Thymus (tissue), 11 donors: ENCODE results near the gene LPIN1. TPM values are rescaled to one million over a fixed set of nuclear protein-coding genes. Genes with fewer than 3 reads are reported as not detected.
"Not testable (repeated sequence)": the region's sequence is repeated elsewhere in the genome, so short reads cannot be mapped to it uniquely, and the experiment has no call there.

Experiments used
- DNase-seq, 9 donors: peaks; one replicate each; pipeline ENCODE4 v3.0.0-alpha.2; 2013; ENCODE audit warnings: low spot score in 9 of 9, low read depth in 6 of 9, missing footprints in 1 of 9
- H3K27ac ChIP-seq, 2 donors: one replicate each; pipeline ENCODE4 v1.5.1; 2013; ENCODE audit warnings: control low read depth in 1 of 2, low read depth in 1 of 2, low read length in 1 of 2, mild to moderate bottlenecking in 1 of 2, moderate library complexity in 1 of 2
- H3K27me3 ChIP-seq, 2 donors: one replicate each; pipeline ENCODE4 v1.5.1; 2013; ENCODE audit warnings: low read length in 1 of 2; ENCODE audit not compliant: control insufficient read depth in 2 of 2, insufficient read depth in 1 of 2
- H3K36me3 ChIP-seq, 2 donors: one replicate each; pipeline ENCODE4 v1.5.1; 2013; ENCODE audit warnings: low read length in 1 of 2, mild to moderate bottlenecking in 1 of 2, moderate library complexity in 1 of 2; ENCODE audit not compliant: control insufficient read depth in 2 of 2, insufficient read depth in 2 of 2
- H3K4me1 ChIP-seq, 2 donors: one replicate each; pipeline ENCODE4 v1.5.1; 2013; ENCODE audit warnings: low read length in 2 of 2; ENCODE audit not compliant: control insufficient read depth in 2 of 2, insufficient read depth in 2 of 2
- H3K4me3 ChIP-seq, 2 donors: one replicate each; pipeline ENCODE4 v1.5.1; 2013; ENCODE audit warnings: low read length in 2 of 2, control low read depth in 1 of 2, mild to moderate bottlenecking in 1 of 2
- H3K9me3 ChIP-seq, 2 donors: one replicate each; pipeline ENCODE4 v1.5.1; 2013; ENCODE audit warnings: low read length in 1 of 2, mild to moderate bottlenecking in 1 of 2; ENCODE audit not compliant: control insufficient read depth in 2 of 2, insufficient read depth in 1 of 2
- WGBS: extraction: QIAGEN DNeasy Blood & Tissue Kit; methylation state at CpG from one replicate; pipeline ENCODE4 v1.1.7; 2013; 5-methylcytosine and 5-hydroxymethylcytosine counted together
- polyA plus RNA-seq: library from polyadenylated mRNA; stranded (reverse); fragments of 200-250 nt; gene quantifications from one replicate; pipeline ENCODE4 v1.2.3, GENCODE V29; 2013
- total RNA-seq: library from RNA; stranded (reverse); fragments of 120-200 nt; gene quantifications from one replicate; pipeline ENCODE4 v1.2.4, GENCODE V29; 2013
- donor health status: healthy.

LPIN1 gene
- total and polyA plus RNA-seq, 2 donors, result 15.6 to 46.6 TPM

GRCh38 chr2:11813951-11814350 is 67.5 kb downstream of the LPIN1 start:
- 98% methylated on average over 7 of the region's 7 CpGs for WGBS
- no peaks in the 10 kb centered on the region for H3K27me3 ChIP-seq
- no peaks in the 10 kb centered on the region for H3K4me1 ChIP-seq
- no peak overlapping the region for H3K4me3 ChIP-seq
- H3K36me3 ChIP-seq, result peaks cover 27 to 33% of the 10 kb centered on the region in 2 donors
- H3K9me3 ChIP-seq, result no peaks in the 10 kb centered on the region
- no peak for DNase-seq
- H3K27ac ChIP-seq, result no peak overlapping the region

DNA sequence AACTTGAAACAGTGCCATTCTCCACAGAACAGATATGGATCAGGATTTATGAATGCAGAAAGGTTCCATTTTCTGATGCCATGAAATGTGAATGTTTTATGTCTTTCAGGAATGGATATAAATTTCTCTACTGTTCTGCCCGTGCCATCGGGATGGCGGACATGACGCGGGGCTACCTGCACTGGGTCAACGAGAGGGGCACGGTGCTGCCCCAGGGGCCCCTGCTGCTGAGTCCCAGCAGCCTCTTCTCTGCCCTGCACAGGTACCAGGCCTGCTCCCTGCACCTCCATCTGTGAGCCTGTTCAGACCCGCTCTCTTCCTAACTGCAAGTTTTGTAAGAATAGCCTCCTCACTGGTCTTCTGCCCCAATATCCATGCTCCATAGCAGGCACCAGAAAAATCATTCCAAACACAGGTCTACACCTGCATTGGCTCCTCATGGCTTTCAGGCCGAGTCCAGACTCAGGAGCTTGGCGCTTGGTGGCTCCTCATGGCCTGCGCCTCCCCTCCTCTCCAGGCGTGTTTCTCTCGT is 68.6 kb downstream of the LPIN1 start:
- no peak for DNase-seq
- Histone ChIP-seq H3K27ac (no peak overlapping the region), H3K27me3 (no peaks in the 10 kb centered on the region), H3K9me3 (no peaks in the 10 kb centered on the region), H3K4me3 (no peak overlapping the region), H3K4me1 (no peaks in the 10 kb centered on the region), H3K36me3 (peaks cover 33 to 43% of the 10 kb centered on the region in 2 donors)
- WGBS, result 98% methylated on average over 13 of the region's 13 CpGs

GRCh38 chr2:11816935-11817334 is 70.5 kb downstream of the LPIN1 start:
- not testable (repeated sequence) for H3K4me1 ChIP-seq, H3K27ac ChIP-seq, H3K4me3 ChIP-seq, DNase-seq, H3K9me3 ChIP-seq, H3K27me3 ChIP-seq
- 95% methylated on average over 3 of the region's 3 CpGs for WGBS
- peaks cover 25 to 40% of the 10 kb centered on the region in 2 donors for H3K36me3 ChIP-seq

GRCh38 chr2:11819235-11819729 is 72.8 kb downstream of the LPIN1 start:
- peaks cover 25 to 45% of the 10 kb centered on the region in 2 donors for H3K36me3 ChIP-seq
- no peak for DNase-seq
- H3K9me3 ChIP-seq, result no peaks in the 10 kb centered on the region
- H3K4me1 ChIP-seq, result peaks cover 0 to 3% of the 10 kb centered on the region in 2 donors
- 95% methylated on average over 5 of the region's 5 CpGs for WGBS
- H3K27ac ChIP-seq, result peak overlapping the region in 1 of 2 donors; percentile 16
- H3K27me3 ChIP-seq, result no peaks in the 10 kb centered on the region
- no peak overlapping the region for H3K4me3 ChIP-seq

DNA sequence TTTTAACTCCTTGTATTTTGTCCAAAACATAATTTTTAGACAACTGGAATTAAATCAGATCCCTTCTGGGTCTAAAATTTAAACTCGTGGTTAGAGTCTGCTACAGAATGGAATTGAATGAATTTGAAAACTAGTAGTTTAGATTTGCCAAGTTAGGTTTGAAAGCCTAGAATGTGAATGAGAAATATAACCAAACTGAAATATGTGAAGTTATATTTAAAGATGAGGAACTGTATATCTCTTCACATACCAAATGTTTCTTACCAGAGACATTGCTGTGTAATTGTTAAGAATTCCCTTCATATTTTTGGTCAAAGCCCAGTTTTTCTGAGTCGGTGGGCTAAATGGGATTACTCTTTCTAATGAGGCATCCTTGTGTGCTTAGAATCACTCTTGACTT is 74.2 kb downstream of the LPIN1 start:
- peaks cover 24 to 33% of the 10 kb centered on the region in 2 donors for H3K36me3 ChIP-seq
- H3K27me3 ChIP-seq, result no peaks in the 10 kb centered on the region
- no peaks in the 10 kb centered on the region for H3K9me3 ChIP-seq
- no peak overlapping the region for H3K4me3 ChIP-seq
- no peak for DNase-seq
- 95% methylated on average over 2 of the region's 2 CpGs for WGBS
- peaks cover 0 to 7% of the 10 kb centered on the region in 2 donors for H3K4me1 ChIP-seq
- H3K27ac ChIP-seq, result no peak overlapping the region

DNA sequence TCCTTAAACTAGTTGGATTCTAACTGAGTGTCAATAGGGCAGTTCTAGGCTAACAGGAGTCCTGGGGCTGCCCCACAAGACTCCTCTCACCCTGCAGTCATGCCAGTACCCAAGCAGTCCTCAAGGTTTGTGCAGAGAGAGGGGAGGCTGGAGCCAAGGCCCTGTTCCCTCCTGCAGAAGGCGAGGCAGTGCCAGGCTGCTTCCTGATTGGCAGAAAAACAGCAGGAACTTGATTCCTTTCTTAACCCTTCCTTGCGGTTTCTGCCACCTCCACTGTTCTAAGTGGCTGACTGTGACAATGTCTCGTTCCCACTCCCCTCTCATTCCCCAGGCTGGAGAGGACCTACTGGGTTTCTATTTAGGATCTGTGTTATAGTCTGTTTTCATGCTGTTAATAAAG is 75.3 kb downstream of the LPIN1 start:
- Histone ChIP-seq H3K27me3 (no peaks in the 10 kb centered on the region), H3K36me3 (peaks cover 24 to 29% of the 10 kb centered on the region in 2 donors), H3K4me3 (no peak overlapping the region), H3K27ac (no peak overlapping the region), H3K4me1 (peaks cover 0 to 7% of the 10 kb centered on the region in 2 donors), H3K9me3 (no peaks in the 10 kb centered on the region)
- WGBS, result over 99% methylated on average over 3 of the region's 3 CpGs
- DNase-seq, result no peak

- 96% methylated on average over 4 of the region's 4 CpGs for WGBS
- peaks cover 26% of the 10 kb centered on the region in 2 donors for H3K36me3 ChIP-seq
- DNase-seq, H3K27me3 ChIP-seq, H3K4me3 ChIP-seq, H3K9me3 ChIP-seq, H3K27ac ChIP-seq, H3K4me1 ChIP-seq: not testable (repeated sequence)
Measured at GRCh38 chr2:11822359-11822745, 75.9 kb downstream of the LPIN1 start.

DNA sequence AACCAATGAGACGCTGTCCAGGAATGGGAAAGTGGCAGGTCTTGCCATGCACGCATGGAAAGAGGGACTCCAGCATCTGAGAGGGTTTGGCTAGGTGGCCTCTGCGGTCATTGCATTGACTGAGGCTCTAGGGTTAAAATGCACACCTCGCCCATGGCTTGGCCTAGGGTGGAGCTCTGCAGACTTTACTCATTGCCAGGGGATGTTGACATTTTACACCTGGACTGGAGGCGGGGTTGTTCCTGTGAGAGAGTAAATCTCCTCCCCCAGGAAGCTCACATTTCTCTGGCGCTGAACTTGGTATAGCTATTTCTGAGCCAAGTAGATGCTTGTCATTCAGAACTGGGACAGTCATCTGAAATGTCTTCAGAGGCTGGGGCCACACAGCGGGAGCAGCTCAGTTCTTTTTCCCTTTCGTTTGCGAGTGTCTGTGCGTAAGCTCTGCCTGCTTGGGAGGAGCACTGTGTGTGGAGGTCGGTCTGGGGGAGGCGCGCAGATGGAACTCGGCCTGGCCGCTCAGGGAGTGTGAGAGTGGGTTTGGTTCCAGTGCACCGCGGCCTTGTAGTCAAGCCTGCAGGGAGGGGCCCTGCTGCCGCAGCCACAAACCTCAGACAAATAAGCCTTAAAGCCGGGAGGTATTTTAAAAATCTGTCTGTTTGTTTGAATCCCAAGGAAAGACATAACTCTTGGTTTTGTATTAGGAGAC is 76.5 kb downstream of the LPIN1 start:
- Histone ChIP-seq H3K27me3 (no peaks in the 10 kb centered on the region), H3K36me3 (peaks cover 25 to 26% of the 10 kb centered on the region in 2 donors), H3K4me1 (peaks cover 0 to 7% of the 10 kb centered on the region in 2 donors), H3K4me3 (no peak overlapping the region), H3K9me3 (no peaks in the 10 kb centered on the region), H3K27ac (peak overlapping the region in 1 of 2 donors; percentile 10)
- peak in 1 of 9 donors; percentile 29 for DNase-seq
- 94% methylated on average over 19 of the region's 19 CpGs for WGBS
